ENCODE measurements around the gene NAALADL2. TPM values are rescaled to one million over a fixed set of nuclear protein-coding genes. Genes with fewer than 3 reads are reported as not detected.
A peak's percentile ranks its signal among the peaks of the same experiment; 100 is the strongest.

The NAALADL2 gene
- total and polyA plus RNA-seq, 2 of the 13 experiments (the other 11 are each of a cell fraction or from before 2014, with no cell fraction given): 0.08 TPM; not detected in 1

DNA sequence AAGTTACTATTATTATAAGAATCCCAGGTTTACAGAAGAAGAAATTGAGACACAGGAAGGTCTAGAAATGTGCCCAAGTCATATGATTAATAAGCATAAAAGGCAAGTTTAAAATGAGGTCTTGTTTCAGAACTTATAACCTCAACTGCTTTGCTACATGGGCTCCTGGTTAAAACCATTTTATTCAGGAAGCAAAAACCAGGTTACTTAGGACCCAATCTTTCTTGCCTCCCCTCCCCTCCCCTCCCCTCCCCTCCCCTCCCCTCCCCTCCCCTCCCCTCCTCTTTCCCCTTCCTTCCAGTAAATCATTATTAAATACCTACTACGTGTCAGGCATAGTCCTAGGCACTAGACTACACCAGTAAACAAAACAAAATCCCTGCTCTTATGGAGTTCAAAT lies 93.9 kb downstream of the NAALADL2 start:
- no peak overlapping the region for H3K9ac ChIP-seq (ENCODE audit: insufficient read depth, low read depth, low read length)
- no peak overlapping the region for H2AFZ ChIP-seq (ENCODE audit: low read length)
- in situ Hi-C loops (cut with HindIII; ENCODE audit: extremely low pct_ligation_motif_present, low pct_unique_long_range_greater_than_20kb) (no loop called here), intact Hi-C loops (cut with micrococcal nuclease; ENCODE audit: unreplicated experiment) (no loop called here)
- no peaks in the 10 kb centered on the region for H3K27me3 ChIP-seq (ENCODE audit: control insufficient read depth in 1 of 2, insufficient read depth in 2 of 2, low read length in 2 of 2)
- H3K4me3 ChIP-seq (replicated peaks in 1 of 3; ENCODE audit: insufficient read depth in 1 of 3, low read depth in 2 of 3, low read length in 3 of 3): no peak overlapping the region
- ATAC-seq (no peak), FAIRE-seq (no peak), DNase-seq (ENCODE audit: low spot score) (no peak)
- ChIA-PET POLR2A (no interaction called here), CTCF (ENCODE audit: low intra/inter-chr PET ratio, low total read pairs) (no interaction called here)
- 0% methylated on average over 1 of the region's 1 CpG for WGBS (ENCODE audit: low lambda C conversion rate)
- H3K27ac ChIP-seq (ENCODE audit: extremely low read length, insufficient read depth, low read length): no peak overlapping the region
- H3K36me3 ChIP-seq (replicated peaks in 1 of 2; ENCODE audit: control insufficient read depth in 1 of 2, insufficient read depth in 2 of 2, low read length in 2 of 2): no peaks in the 10 kb centered on the region
- no peaks in the 10 kb centered on the region for H3K4me1 ChIP-seq (ENCODE audit: insufficient read depth, low read length)
- no peaks in the 10 kb centered on the region for H3K79me2 ChIP-seq (ENCODE audit: insufficient read depth, low read length)
- no peak overlapping the region for H3K4me2 ChIP-seq (ENCODE audit: low read depth, low read length)
- TF ChIP-seq HNRNPK (IDR thresholded peaks at IDR 0.05; ENCODE audit: low read depth, low read length, poor library complexity, severe bottlenecking): peak; percentile 98
- no peak for TF ChIP-seq NFE2 (CRISPR knock-in tag; IDR thresholded peaks at IDR 0.05)
- no peak for TF ChIP-seq ZNF441 (CRISPR knock-in tag; IDR thresholded peaks at IDR 0.05; ENCODE audit: borderline replicate concordance)
- 0 out of 2 replicates have a peak, but pooled peaks have one; percentile 56 for TF ChIP-seq PCBP1 (IDR thresholded peaks at IDR 0.05; ENCODE audit: borderline replicate concordance, low read depth, low read length)
- TF ChIP-seq FOXO1 (CRISPR knock-in tag; IDR thresholded peaks at IDR 0.05): no peak
- no peak for TF ChIP-seq ZNF850 (CRISPR knock-in tag; conservative IDR thresholded peaks at IDR 0.05)
- no peak for TF ChIP-seq ZNF562 (CRISPR knock-in tag; IDR thresholded peaks at IDR 0.05; ENCODE audit: borderline replicate concordance)
- TF ChIP-seq, protein P1, sequence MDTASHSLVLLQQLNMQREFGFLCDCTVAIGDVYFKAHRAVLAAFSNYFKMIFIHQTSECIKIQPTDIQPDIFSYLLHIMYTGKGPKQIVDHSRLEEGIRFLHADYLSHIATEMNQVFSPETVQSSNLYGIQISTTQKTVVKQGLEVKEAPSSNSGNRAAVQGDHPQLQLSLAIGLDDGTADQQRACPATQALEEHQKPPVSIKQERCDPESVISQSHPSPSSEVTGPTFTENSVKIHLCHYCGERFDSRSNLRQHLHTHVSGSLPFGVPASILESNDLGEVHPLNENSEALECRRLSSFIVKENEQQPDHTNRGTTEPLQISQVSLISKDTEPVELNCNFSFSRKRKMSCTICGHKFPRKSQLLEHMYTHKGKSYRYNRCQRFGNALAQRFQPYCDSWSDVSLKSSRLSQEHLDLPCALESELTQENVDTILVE (CRISPR knock-in tag; IDR thresholded peaks at IDR 0.05): no peak
- H3K9me3 ChIP-seq (ENCODE audit: low read length): no peaks in the 10 kb centered on the region
- BruUV-seq (replicated peaks): no TSS peak
- no peaks in the 10 kb centered on the region for H4K20me1 ChIP-seq (ENCODE audit: insufficient read depth, low read length)

DNA sequence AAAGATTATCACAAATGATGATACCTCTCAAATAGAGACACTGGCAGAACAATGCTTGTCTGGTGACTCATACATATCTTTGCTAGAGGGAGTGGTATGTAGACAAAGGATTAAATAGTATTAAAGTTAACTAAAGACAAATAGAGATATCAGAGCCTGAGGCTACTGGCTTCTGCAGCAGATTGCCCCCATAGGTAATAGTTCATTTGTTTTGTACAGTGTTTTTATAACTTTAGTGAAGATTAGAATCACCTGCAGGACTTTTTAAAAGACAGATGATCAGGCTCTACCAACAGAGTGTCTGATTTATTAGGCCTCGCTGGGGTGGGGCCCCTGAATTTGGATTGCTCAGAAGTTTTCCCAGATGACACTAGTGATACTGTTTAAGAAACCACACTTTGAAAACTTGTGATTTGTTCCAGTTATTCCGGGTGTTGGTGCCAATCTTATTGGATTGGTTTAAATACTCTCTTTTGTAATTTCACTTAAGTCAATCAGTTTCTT lies 96.4 kb downstream of the NAALADL2 start:
- Histone ChIP-seq H3K27me3 (ENCODE audit: control insufficient read depth in 1 of 2, insufficient read depth in 2 of 2, low read length in 2 of 2) (no peaks in the 10 kb centered on the region), H3K4me3 (replicated peaks in 1 of 3; ENCODE audit: insufficient read depth in 1 of 3, low read depth in 2 of 3, low read length in 3 of 3) (no peak overlapping the region), H3K9ac (ENCODE audit: insufficient read depth, low read depth, low read length) (no peak overlapping the region), H3K4me1 (ENCODE audit: insufficient read depth, low read length) (no peaks in the 10 kb centered on the region), H3K79me2 (ENCODE audit: insufficient read depth, low read length) (no peaks in the 10 kb centered on the region), H3K27ac (ENCODE audit: extremely low read length, insufficient read depth, low read length) (no peak overlapping the region), H3K36me3 (replicated peaks in 1 of 2; ENCODE audit: control insufficient read depth in 1 of 2, insufficient read depth in 2 of 2, low read length in 2 of 2) (no peaks in the 10 kb centered on the region), H4K20me1 (ENCODE audit: insufficient read depth, low read length) (no peaks in the 10 kb centered on the region), H3K9me3 (ENCODE audit: low read length) (no peaks in the 10 kb centered on the region), H3K4me2 (ENCODE audit: low read depth, low read length) (no peak overlapping the region), H2AFZ (ENCODE audit: low read length) (no peak overlapping the region)
- peak; percentile 1 for DNase-seq (ENCODE audit: low spot score)
- no peak for ATAC-seq
- intact Hi-C loops (cut with micrococcal nuclease; ENCODE audit: unreplicated experiment) (no loop called here), in situ Hi-C loops (cut with HindIII; ENCODE audit: extremely low pct_ligation_motif_present, low pct_unique_long_range_greater_than_20kb) (no loop called here)
- CTCF ChIA-PET (ENCODE audit: low intra/inter-chr PET ratio, low total read pairs): no interaction called here
- no TSS peak for BruUV-seq (replicated peaks)
- 0% methylated on average over 2 of the region's 2 CpGs for WGBS (ENCODE audit: low lambda C conversion rate)
- FAIRE-seq: no peak
- TF ChIP-seq TBP (CRISPR knock-in tag; IDR thresholded peaks at IDR 0.05) (no peak), SATB2 (CRISPR knock-in tag; IDR thresholded peaks at IDR 0.05) (no peak), ZNF589 (CRISPR knock-in tag; conservative IDR thresholded peaks at IDR 0.05) (no peak)
- TF ChIP-seq, protein P2, sequence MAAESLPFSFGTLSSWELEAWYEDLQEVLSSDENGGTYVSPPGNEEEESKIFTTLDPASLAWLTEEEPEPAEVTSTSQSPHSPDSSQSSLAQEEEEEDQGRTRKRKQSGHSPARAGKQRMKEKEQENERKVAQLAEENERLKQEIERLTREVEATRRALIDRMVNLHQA (CRISPR knock-in tag; IDR thresholded peaks at IDR 0.05): no peak
- TF ChIP-seq, protein P3, sequence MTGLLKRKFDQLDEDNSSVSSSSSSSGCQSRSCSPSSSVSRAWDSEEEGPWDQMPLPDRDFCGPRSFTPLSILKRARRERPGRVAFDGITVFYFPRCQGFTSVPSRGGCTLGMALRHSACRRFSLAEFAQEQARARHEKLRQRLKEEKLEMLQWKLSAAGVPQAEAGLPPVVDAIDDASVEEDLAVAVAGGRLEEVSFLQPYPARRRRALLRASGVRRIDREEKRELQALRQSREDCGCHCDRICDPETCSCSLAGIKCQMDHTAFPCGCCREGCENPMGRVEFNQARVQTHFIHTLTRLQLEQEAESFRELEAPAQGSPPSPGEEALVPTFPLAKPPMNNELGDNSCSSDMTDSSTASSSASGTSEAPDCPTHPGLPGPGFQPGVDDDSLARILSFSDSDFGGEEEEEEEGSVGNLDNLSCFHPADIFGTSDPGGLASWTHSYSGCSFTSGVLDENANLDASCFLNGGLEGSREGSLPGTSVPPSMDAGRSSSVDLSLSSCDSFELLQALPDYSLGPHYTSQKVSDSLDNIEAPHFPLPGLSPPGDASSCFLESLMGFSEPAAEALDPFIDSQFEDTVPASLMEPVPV (CRISPR knock-in tag; IDR thresholded peaks at IDR 0.05): no peak
- POLR2A ChIA-PET: no interaction called here
